HepG2 (cell line): ENCODE measurements around the gene HERC5. TPM values are rescaled to one million over a fixed set of nuclear protein-coding genes. Genes with fewer than 3 reads are reported as not detected.

Experiments used
- ATAC-seq: fragments of 200-7000 bp; cut with Tn5 transposase; 3 replicates; pipeline ENCODE4 v1.9.1; 2020; ENCODE audit warnings: mild to moderate bottlenecking, moderate library complexity
- BruUV-seq: library from RNA; stranded (reverse); fragments of 400-500 nt; replicated peaks from 2 replicates; lab custom pipeline; 2021; lab: Mats Ljungman, UMichigan
- CTCF ChIA-PET: fragments of 300-600 bp; formaldehyde crosslinking; extraction: SDS; loops from one replicate; lab custom pipeline; 2021; ENCODE audit warnings: low total read pairs, inconsistent platforms, low intra/inter-chr PET ratio; lab: Yijun Ruan, JAX
- POLR2A ChIA-PET: fragments of 350-600 bp; sonication (Branson Sonifier 250); formaldehyde crosslinking; loops from one replicate; lab custom pipeline; 2020; ENCODE audit warnings: antibody characterized with exemption, inconsistent platforms; lab: Yijun Ruan, JAX
- DNase-seq: peaks from one replicate; pipeline ENCODE4 v3.0.0-alpha.2; 2015; ENCODE audit warnings: low spot score
- FAIRE-seq: peaks from 3 replicates; lab custom pipeline; 2011; peaks lifted over from hg19 to GRCh38; lab: Jason Lieb, UNC
- H2AFZ ChIP-seq: one replicate; pipeline ENCODE4 v1.6.1; 2011; ENCODE audit warnings: low read length, inconsistent platforms
- H3K27ac ChIP-seq: fragments of 300-600 bp; 3 replicates; pipeline ENCODE4 v1.8.0; 2011; ENCODE audit warnings: mixed run types, mild to moderate bottlenecking, mixed read lengths, low read length, inconsistent platforms; ENCODE audit not compliant: insufficient read depth; ENCODE audit errors: extremely low read length
- H3K27me3 ChIP-seq, 2 experiments: fragments of 200-600 bp in 1 of 2; 2 replicates in 1 of 2; 3 replicates in 1 of 2; pipeline versions ENCODE4 v1.6.0 to v1.8.0; 2011; ENCODE audit warnings: low read length in 2 of 2, mild to moderate bottlenecking in 2 of 2, moderate library complexity in 2 of 2, inconsistent platforms in 1 of 2; ENCODE audit not compliant: insufficient read depth in 2 of 2, control insufficient read depth in 1 of 2
- H3K36me3 ChIP-seq, 2 experiments: fragments of 200-600 bp in 1 of 2; replicated peaks in 1 of 2; 2 replicates in 1 of 2; 3 replicates in 1 of 2; pipeline versions ENCODE4 v1.5.1 to v1.8.0; 2011; ENCODE audit warnings: low read length in 2 of 2, inconsistent platforms in 1 of 2; ENCODE audit not compliant: insufficient read depth in 2 of 2, control insufficient read depth in 1 of 2
- H3K4me1 ChIP-seq: 2 replicates; pipeline ENCODE4 v1.5.1; 2012; ENCODE audit warnings: low read length, inconsistent platforms; ENCODE audit not compliant: insufficient read depth
- H3K4me2 ChIP-seq: 2 replicates; pipeline ENCODE4 v1.6.0; 2011; ENCODE audit warnings: low read depth, low read length, inconsistent platforms
- H3K4me3 ChIP-seq, 3 experiments: fragments of 200-600 bp in 1 of 3; sonication (generic), shearing (Covaris generic) in 1 of 3; replicated peaks in 1 of 3; 2 replicates each; pipeline ENCODE4 v1.5.1; 2011 to 2016; ENCODE audit warnings: low read length in 3 of 3, inconsistent platforms in 2 of 3, low read depth in 2 of 3, mild to moderate bottlenecking in 2 of 3, control low read depth in 1 of 3, mixed read lengths in 1 of 3; ENCODE audit not compliant: insufficient read depth in 1 of 3
- H3K79me2 ChIP-seq: one replicate; pipeline ENCODE4 v1.6.1; 2011; ENCODE audit warnings: low read length, inconsistent platforms; ENCODE audit not compliant: insufficient read depth
- H3K9ac ChIP-seq: 2 replicates; pipeline ENCODE4 v1.6.0; 2011; ENCODE audit warnings: mild to moderate bottlenecking, low read depth, low read length, inconsistent platforms; ENCODE audit not compliant: insufficient read depth
- H3K9me3 ChIP-seq: 2 replicates; pipeline ENCODE4 v1.5.1; 2012; ENCODE audit warnings: mild to moderate bottlenecking, low read length
- H4K20me1 ChIP-seq: 2 replicates; pipeline ENCODE4 v1.6.0; 2011; ENCODE audit warnings: inconsistent platforms, mild to moderate bottlenecking, low read length, moderate library complexity; ENCODE audit not compliant: insufficient read depth
- HES4 ChIP-seq: sonication (generic); formaldehyde crosslinking; IDR thresholded peaks from 2 replicates; pipeline ENCODE4 v1.9.0; 2021; ENCODE audit warnings: mild to moderate bottlenecking, missing genetic modification reagents, borderline replicate concordance
- MBNL3 ChIP-seq: fragments of 250-450 bp; sonication (Bioruptor Pico); conservative IDR thresholded peaks from 2 replicates; pipeline ENCODE4 v1.8.0; 2022; ENCODE audit warnings: mild to moderate bottlenecking, inconsistent platforms
- RORA ChIP-seq: sonication (generic); formaldehyde crosslinking; IDR thresholded peaks from 2 replicates; pipeline ENCODE4 v1.5.0; 2020; ENCODE audit warnings: mild to moderate bottlenecking, missing genetic modification reagents, moderate library complexity
- SCMH1 ChIP-seq: sonication (generic); formaldehyde crosslinking; IDR thresholded peaks from 2 replicates; pipeline ENCODE4 v1.9.0; 2021; ENCODE audit warnings: missing genetic modification reagents, mild to moderate bottlenecking, borderline replicate concordance
- SRF ChIP-seq: IDR thresholded peaks from 2 replicates; pipeline ENCODE4 v1.6.1; 2011; ENCODE audit warnings: mild to moderate bottlenecking, low read depth, low read length, moderate library complexity
- STAT5B ChIP-seq: sonication (generic); formaldehyde crosslinking; IDR thresholded peaks from 2 replicates; pipeline ENCODE4 v1.4.0; 2020; ENCODE audit warnings: missing genetic modification reagents
- TARDBP ChIP-seq: sonication (generic); formaldehyde crosslinking; IDR thresholded peaks from 2 replicates; pipeline ENCODE4 v1.8.0; 2022; ENCODE audit warnings: mild to moderate bottlenecking, missing genetic modification reagents
- ZFP82 ChIP-seq: sonication (generic); formaldehyde crosslinking; IDR thresholded peaks from 2 replicates; pipeline ENCODE4 v1.5.1; 2020; ENCODE audit warnings: mild to moderate bottlenecking, missing genetic modification reagents, borderline replicate concordance
- ZNF12 ChIP-seq: sonication (generic); formaldehyde crosslinking; IDR thresholded peaks from 2 replicates; pipeline ENCODE4 v1.5.0; 2020; ENCODE audit warnings: missing genetic modification reagents
- ZNF784 ChIP-seq: sonication (generic); formaldehyde crosslinking; IDR thresholded peaks from 2 replicates; pipeline ENCODE4 v1.5.1; 2020; ENCODE audit warnings: missing genetic modification reagents, mild to moderate bottlenecking, borderline replicate concordance
- ZNF879 ChIP-seq: sonication (generic); formaldehyde crosslinking; IDR thresholded peaks from 2 replicates; pipeline ENCODE4 v1.8.1; 2023; ENCODE audit warnings: missing genetic modification reagents
- WGBS: methylation state at CpG from one replicate; pipeline ENCODE4 v1.1.6; 2017; ENCODE audit warnings: low lambda C conversion rate; 5-methylcytosine and 5-hydroxymethylcytosine counted together
- in situ Hi-C: cut with HindIII; loops from 2 replicates; pipeline ENCODE4 v1.10.0; 2017; ENCODE audit warnings: low pct_unique_long_range_greater_than_20kb; ENCODE audit not compliant: extremely low pct_ligation_motif_present
- intact Hi-C: fragments of 100-400 bp; cut with micrococcal nuclease; formaldehyde crosslinking; loops from one replicate; pipeline ENCODE4 v1.10.0; 2022; ENCODE audit not compliant: unreplicated experiment
- polyA plus RNA-seq, 8 experiments: library from polyadenylated mRNA; depleted of rRNA in 3 of 8; stranded (reverse) in 7 of 8; unstranded in 1 of 8; fragments of >200 nt; fragmentation: Illumina TruSeq in 4 of 8; extraction: Trizol in 4 of 8; gene quantifications; 2 replicates each; pipeline versions ENCODE4 v1.2.1 to v1.2.3, GENCODE V29; 2011 to 2016; ENCODE audit warnings: low read depth in 4 of 8, missing spikeins in 1 of 8, mixed read lengths in 1 of 8; ENCODE audit not compliant: insufficient read depth in 1 of 8
- total RNA-seq, 5 experiments: library from RNA; depleted of rRNA; stranded (reverse); fragments of >200 nt; fragmentation: Illumina TruSeq; extraction: Trizol; gene quantifications; 2 replicates each; pipeline ENCODE4 v1.2.3, GENCODE V29; 2016; ENCODE audit warnings: low read depth in 1 of 5

Gene HERC5
- total and polyA plus RNA-seq, 2 of the 13 experiments (the other 11 are each of a cell fraction or from before 2014, with no cell fraction given), result 0.13 to 0.33 TPM

- TF ChIP-seq RORA (no peak), HES4 (CRISPR knock-in tag) (no peak)
Measured at GRCh38 chr4:88441696-88442095, 15.2 kb upstream of the HERC5 start (continued).

- no peak for TF ChIP-seq TARDBP (CRISPR knock-in tag)
- no peak for TF ChIP-seq SRF
- no peak for TF ChIP-seq ZFP82 (CRISPR knock-in tag)
- no peak for TF ChIP-seq ZNF879
- no peak for TF ChIP-seq STAT5B (CRISPR knock-in tag)
- DNase-seq, result no peak
- Histone ChIP-seq H3K79me2 (no peaks in the 10 kb centered on the region), H3K27ac (no peak overlapping the region), H3K9ac (no peak overlapping the region), H3K36me3 (no peaks in the 10 kb centered on the region), H3K4me2 (no peak overlapping the region), H4K20me1 (no peaks in the 10 kb centered on the region), H3K9me3 (no peaks in the 10 kb centered on the region), H3K4me3 (no peak overlapping the region), H3K27me3 (no peaks in the 10 kb centered on the region), H2AFZ (no peak overlapping the region), H3K4me1 (no peaks in the 10 kb centered on the region)
- ChIA-PET CTCF (no interaction called here), POLR2A (no interaction called here)
- 54% methylated on average over 1 of the region's 1 CpG for WGBS
- in situ Hi-C loops, result no loop called here
- intact Hi-C loops, result no loop called here
- BruUV-seq, result no TSS peak
- no peak for ATAC-seq
- no peak for FAIRE-seq
Measured at GRCh38 chr4:88442689-88443191, 14.2 kb upstream of the HERC5 start.

DNA sequence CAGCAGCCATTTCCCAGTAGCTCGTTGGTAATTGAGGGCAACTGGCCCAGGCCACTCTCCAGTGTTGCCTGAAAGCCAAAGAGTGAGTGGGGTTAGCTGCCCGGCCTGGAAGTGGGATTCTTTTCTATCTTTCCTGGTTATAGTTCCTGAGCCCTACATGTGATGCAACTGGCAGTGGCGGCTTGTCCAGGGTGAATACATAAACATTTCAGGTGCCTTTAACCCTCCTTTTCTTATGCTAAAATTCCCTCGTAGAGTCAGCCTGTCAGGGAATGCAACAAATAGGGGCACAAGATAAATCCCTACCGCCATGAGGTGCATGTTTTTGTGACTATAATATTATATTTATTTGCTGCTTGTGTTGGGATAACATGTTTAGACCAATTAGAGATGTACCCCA is 13.4 kb upstream of the HERC5 start:
- Histone ChIP-seq H3K4me3 (no peak overlapping the region), H2AFZ (no peak overlapping the region), H4K20me1 (no peaks in the 10 kb centered on the region), H3K27ac (no peak overlapping the region), H3K36me3 (no peaks in the 10 kb centered on the region), H3K27me3 (no peaks in the 10 kb centered on the region), H3K4me2 (no peak overlapping the region), H3K9me3 (no peaks in the 10 kb centered on the region), H3K79me2 (no peaks in the 10 kb centered on the region), H3K9ac (no peak overlapping the region), H3K4me1 (no peaks in the 10 kb centered on the region)
- no TSS peak for BruUV-seq
- no peak for TF ChIP-seq ZNF12 (CRISPR knock-in tag)
- TF ChIP-seq MBNL3, result no peak
- no peak for TF ChIP-seq ZNF784 (CRISPR knock-in tag)
- TF ChIP-seq SCMH1, result no peak
- intact Hi-C loops (no loop called here), in situ Hi-C loops (no loop called here)
- POLR2A ChIA-PET, result no interaction called here
- FAIRE-seq (no peak), ATAC-seq (no peak), DNase-seq (no peak)
- CTCF ChIA-PET, result no interaction called here
- WGBS, result 27% methylated on average over 5 of the region's 5 CpGs
